Osteoblast (primary cell): ENCODE results near the gene ROPN1L. TPM values are rescaled to one million over a fixed set of nuclear protein-coding genes. Genes with fewer than 3 reads are reported as not detected.
"Not testable (repeated sequence)": the region's sequence is repeated elsewhere in the genome, so short reads cannot be mapped to it uniquely, and the experiment has no call there.

ENCODE experiments used
- DNase-seq: peaks from one replicate; pipeline ENCODE4 v3.0.0; 2011; ENCODE audit warnings: low spot score, mixed read lengths; ENCODE audit not compliant: insufficient read length; ENCODE audit errors: missing footprints
- H2AFZ ChIP-seq: 2 replicates; pipeline ENCODE4 v1.6.0; 2011; ENCODE audit warnings: mild to moderate bottlenecking, low read length
- H3K27ac ChIP-seq: 2 replicates; pipeline ENCODE4 v1.5.1; 2011; ENCODE audit warnings: mild to moderate bottlenecking, low read depth, low read length, moderate library complexity
- H3K27me3 ChIP-seq: 2 replicates; pipeline ENCODE4 v1.6.0; 2012; ENCODE audit warnings: mild to moderate bottlenecking, control low read depth, inconsistent platforms, low read length, moderate library complexity; ENCODE audit not compliant: insufficient read depth
- H3K36me3 ChIP-seq: 2 replicates; pipeline ENCODE4 v1.5.1; 2011; ENCODE audit warnings: mild to moderate bottlenecking, low read length, control low read depth, moderate library complexity; ENCODE audit not compliant: insufficient read depth
- H3K4me1 ChIP-seq: 2 replicates; pipeline ENCODE4 v1.5.1; 2011; ENCODE audit warnings: mild to moderate bottlenecking, low read length, control low read depth, moderate library complexity; ENCODE audit not compliant: insufficient read depth
- H3K4me2 ChIP-seq: 2 replicates; pipeline ENCODE4 v1.6.0; 2011; ENCODE audit warnings: mild to moderate bottlenecking, low read length; ENCODE audit not compliant: insufficient read depth
- H3K4me3 ChIP-seq: fragments of 200-600 bp; sonication (generic); 3 replicates; pipeline ENCODE4 v1.5.1; 2012; ENCODE audit warnings: mild to moderate bottlenecking, low read length, inconsistent platforms; ENCODE audit not compliant: insufficient read depth
- H3K79me2 ChIP-seq: 2 replicates; pipeline ENCODE4 v1.6.0; 2012; ENCODE audit warnings: mild to moderate bottlenecking, low read length, control low read depth, inconsistent platforms; ENCODE audit not compliant: insufficient read depth
- H3K9me3 ChIP-seq: 2 replicates; pipeline ENCODE4 v1.5.1; 2011; ENCODE audit warnings: low read depth, low read length, control low read depth
- H4K20me1 ChIP-seq: 2 replicates; pipeline ENCODE4 v1.6.0; 2012; ENCODE audit warnings: mild to moderate bottlenecking, low read length, control low read depth; ENCODE audit not compliant: insufficient read depth
- small RNA-seq: library from RNA; depleted of rRNA; stranded (forward); fragments of <200 nt; gene quantifications from one replicate; pipeline ENCODE3, GENCODE V24; 2012
- total RNA-seq: library from RNA; depleted of rRNA; stranded (reverse); fragments of >200 nt; gene quantifications from 2 replicates; pipeline ENCODE4 v1.2.3, GENCODE V29; 2012
- TF ChIP-seq, protein P1 (sequence below): IDR thresholded peaks from 2 replicates; pipeline ENCODE4 v1.5.1; 2011; ENCODE audit warnings: mild to moderate bottlenecking, low read depth, low read length, moderate library complexity; ENCODE audit errors: extremely low read depth

The ROPN1L gene
- total RNA-seq, 1 donor, result 0.72 TPM

DNA sequence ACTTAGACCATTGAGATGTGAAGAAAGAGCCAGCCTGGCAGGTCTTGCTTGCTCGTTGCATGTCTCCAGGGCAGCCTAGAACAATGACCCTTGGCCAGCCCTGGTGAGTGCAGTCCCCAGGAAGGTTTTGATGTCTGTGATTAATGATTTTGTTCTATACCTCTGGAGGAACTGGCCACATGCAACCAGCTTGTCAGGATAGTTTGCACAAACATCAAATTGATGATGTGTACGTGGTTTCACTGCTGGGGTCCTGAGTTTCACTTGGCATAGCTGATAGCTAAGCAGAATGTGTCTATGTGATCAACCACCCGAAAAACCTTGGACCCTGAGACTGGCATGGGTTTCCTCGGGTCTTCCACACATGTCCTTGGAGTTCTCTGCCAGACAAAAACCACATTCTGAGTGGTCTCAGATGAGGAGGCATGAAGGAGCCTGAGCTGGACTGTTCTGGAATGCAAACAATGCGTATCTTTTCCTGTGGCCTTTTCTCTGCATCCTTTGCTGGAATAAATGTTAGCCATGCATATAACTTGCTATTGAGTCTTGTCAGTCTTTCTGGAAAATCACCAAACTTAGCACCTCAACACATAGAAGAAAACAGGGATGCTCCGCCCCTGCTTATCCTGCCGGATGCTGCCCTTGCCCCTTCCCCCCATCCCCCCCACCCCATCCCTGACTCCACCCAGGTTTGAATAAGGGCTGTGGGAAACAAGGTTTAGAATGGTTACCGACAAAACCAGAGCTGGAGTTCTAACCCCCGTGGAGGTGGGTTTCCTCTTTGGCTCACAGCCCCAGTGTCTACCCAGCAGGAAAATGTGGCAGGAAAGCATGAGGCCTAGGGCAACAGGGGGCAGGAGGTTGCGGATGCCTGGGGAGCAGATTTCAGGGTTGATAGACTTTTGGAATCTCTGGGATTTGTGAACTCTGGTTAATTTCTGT is 72.1 kb downstream of the ROPN1L start:
- DNase-seq, result peak; percentile 90
- Histone ChIP-seq H3K4me2 (peak overlapping the region; percentile 34), H3K4me3 (no peak overlapping the region), H2AFZ (no peak overlapping the region), H3K4me1 (peaks cover 18% of the 10 kb centered on the region), H3K79me2 (no peaks in the 10 kb centered on the region), H3K27me3 (peaks cover 5% of the 10 kb centered on the region), H3K9me3 (no peaks in the 10 kb centered on the region), H4K20me1 (no peaks in the 10 kb centered on the region), H3K36me3 (no peaks in the 10 kb centered on the region), H3K27ac (peak overlapping the region; percentile 42)
- TF ChIP-seq, protein P1, sequence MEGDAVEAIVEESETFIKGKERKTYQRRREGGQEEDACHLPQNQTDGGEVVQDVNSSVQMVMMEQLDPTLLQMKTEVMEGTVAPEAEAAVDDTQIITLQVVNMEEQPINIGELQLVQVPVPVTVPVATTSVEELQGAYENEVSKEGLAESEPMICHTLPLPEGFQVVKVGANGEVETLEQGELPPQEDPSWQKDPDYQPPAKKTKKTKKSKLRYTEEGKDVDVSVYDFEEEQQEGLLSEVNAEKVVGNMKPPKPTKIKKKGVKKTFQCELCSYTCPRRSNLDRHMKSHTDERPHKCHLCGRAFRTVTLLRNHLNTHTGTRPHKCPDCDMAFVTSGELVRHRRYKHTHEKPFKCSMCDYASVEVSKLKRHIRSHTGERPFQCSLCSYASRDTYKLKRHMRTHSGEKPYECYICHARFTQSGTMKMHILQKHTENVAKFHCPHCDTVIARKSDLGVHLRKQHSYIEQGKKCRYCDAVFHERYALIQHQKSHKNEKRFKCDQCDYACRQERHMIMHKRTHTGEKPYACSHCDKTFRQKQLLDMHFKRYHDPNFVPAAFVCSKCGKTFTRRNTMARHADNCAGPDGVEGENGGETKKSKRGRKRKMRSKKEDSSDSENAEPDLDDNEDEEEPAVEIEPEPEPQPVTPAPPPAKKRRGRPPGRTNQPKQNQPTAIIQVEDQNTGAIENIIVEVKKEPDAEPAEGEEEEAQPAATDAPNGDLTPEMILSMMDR, result no peak

DNA sequence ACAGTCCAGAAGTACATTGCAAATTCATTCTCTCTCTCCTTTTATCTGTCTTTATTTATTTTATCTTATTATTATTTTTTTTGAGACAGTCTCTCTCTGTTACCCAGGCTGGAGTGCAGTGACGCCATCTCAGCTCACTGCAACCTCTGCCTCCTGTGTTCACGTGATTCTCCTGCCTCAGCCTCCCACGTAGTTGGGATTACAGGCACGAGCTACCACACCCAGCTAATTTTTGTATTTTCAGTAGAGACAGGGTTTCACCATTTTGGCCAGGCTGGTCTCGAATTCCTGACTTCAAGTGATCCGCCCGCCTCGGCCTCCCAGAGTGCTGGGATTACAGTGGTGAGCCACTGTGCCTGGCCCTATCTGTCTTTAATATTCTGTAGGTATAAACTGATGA is 72.9 kb downstream of the ROPN1L start:
- not testable (repeated sequence) for DNase-seq, H3K79me2 ChIP-seq, H3K27ac ChIP-seq, H3K36me3 ChIP-seq, H2AFZ ChIP-seq, H3K9me3 ChIP-seq, H4K20me1 ChIP-seq, H3K4me3 ChIP-seq, H3K27me3 ChIP-seq, H3K4me2 ChIP-seq
- H3K4me1 ChIP-seq, result peaks cover 18% of the 10 kb centered on the region

Small RNAs within 50 kb of the gene (small RNA-seq; reads per million reads assigned to genes)
- gene MIR6131, result not detected

Other genes starting within 250 kb of the ROPN1L start
- 18.3 and 23.2 TPM in 2 replicates for gene ATPSCKMT, start 192.0 kb upstream of the ROPN1L start, total RNA-seq
- 237 and 238 TPM in 2 replicates for gene CCT5, start 191.6 kb upstream of the ROPN1L start, total RNA-seq
- gene CMBL, start 134.0 kb upstream of the ROPN1L start, total RNA-seq, result 9.0 and 13.8 TPM in 2 replicates
- 53.9 and 64.8 TPM in 2 replicates for gene MARCHF6, start 88.2 kb upstream of the ROPN1L start, total RNA-seq
- 5.1 and 5.6 TPM in 2 replicates for gene ANKRD33B, start 122.2 kb downstream of the ROPN1L start, total RNA-seq